Vagina (tissue), 2 donors: Measurements from ENCODE around the gene PPM1N. TPM values are rescaled to one million over a fixed set of nuclear protein-coding genes. Genes with fewer than 3 reads are reported as not detected.

ENCODE experiments used
- DNase-seq, 2 donors: peaks; one replicate each; pipeline ENCODE4 v3.0.0-alpha.2; 2017; ENCODE audit errors: extremely low spot score in 2 of 2
- H3K27ac ChIP-seq: fragments of 200-600 bp; sonication (generic); one replicate; pipeline ENCODE4 v1.5.1; 2019
- H3K27me3 ChIP-seq: fragments of 200-600 bp; sonication (generic); one replicate; pipeline ENCODE4 v1.5.1; 2019
- H3K36me3 ChIP-seq, 2 donors: fragments of 200-600 bp; sonication (generic); one replicate each; pipeline ENCODE4 v1.5.1; 2017 to 2019
- H3K4me1 ChIP-seq: fragments of 200-600 bp; sonication (generic); one replicate; pipeline ENCODE4 v1.5.1; 2019
- H3K4me3 ChIP-seq, 2 donors: fragments of 200-600 bp; sonication (generic); 1 replicate in 1 of 2; 2 replicates in 1 of 2; pipeline ENCODE4 v1.5.1; 2016 to 2019
- H3K9me3 ChIP-seq: fragments of 200-600 bp; sonication (generic); one replicate; pipeline ENCODE4 v1.5.1; 2019
- POLR2A ChIP-seq, 2 donors: fragments of 450-650 bp; IDR thresholded peaks; one replicate each; pipeline ENCODE4 v1.6.1; 2017; ENCODE audit warnings: antibody characterized with exemption in 2 of 2, mild to moderate bottlenecking in 2 of 2, moderate library complexity in 2 of 2
- POLR2AphosphoS5 ChIP-seq, 2 donors: sonication (generic); formaldehyde crosslinking; IDR thresholded peaks; one replicate each; pipeline ENCODE4 v1.9.0; 2017; ENCODE audit warnings: antibody characterized with exemption in 2 of 2, mild to moderate bottlenecking in 2 of 2, low read depth in 1 of 2; ENCODE audit not compliant: insufficient read depth in 1 of 2
- intact Hi-C: fragments of 100-400 bp; cut with DNase I; formaldehyde crosslinking; loops from one replicate; pipeline ENCODE4 v1.15.1; 2023
- total RNA-seq: library from RNA; depleted of rRNA; stranded (reverse); fragments of >200 nt; gene quantifications from one replicate; pipeline ENCODE4 v1.2.3, GENCODE V29; 2016
- TF ChIP-seq, protein P1 (sequence below), 3 experiments: fragments of 450-650 bp in 2 of 3; fragments of 200-600 bp in 1 of 3; sonication (generic) in 1 of 3; IDR thresholded peaks; one replicate each; pipeline ENCODE4 v1.5.1; 2017 to 2019; ENCODE audit warnings: antibody characterized with exemption in 3 of 3, mild to moderate bottlenecking in 2 of 3, moderate library complexity in 2 of 3

PPM1N gene
- total RNA-seq, 1 donor from 2014 or later = 3.9 TPM

DNA sequence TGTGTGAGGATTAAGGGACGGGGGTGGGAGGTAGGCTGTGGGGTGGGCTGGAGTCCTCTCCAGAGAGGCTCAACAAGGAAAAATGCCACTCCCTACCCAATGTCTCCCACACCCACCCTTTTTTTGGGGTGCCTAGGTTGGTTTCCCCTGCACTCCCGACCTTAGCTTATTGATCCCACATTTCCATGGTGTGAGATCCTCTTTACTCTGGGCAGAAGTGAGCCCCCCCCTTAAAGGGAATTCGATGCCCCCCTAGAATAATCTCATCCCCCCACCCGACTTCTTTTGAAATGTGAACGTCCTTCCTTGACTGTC is 24.9 kb upstream of the PPM1N start:
- TF ChIP-seq, protein P1, sequence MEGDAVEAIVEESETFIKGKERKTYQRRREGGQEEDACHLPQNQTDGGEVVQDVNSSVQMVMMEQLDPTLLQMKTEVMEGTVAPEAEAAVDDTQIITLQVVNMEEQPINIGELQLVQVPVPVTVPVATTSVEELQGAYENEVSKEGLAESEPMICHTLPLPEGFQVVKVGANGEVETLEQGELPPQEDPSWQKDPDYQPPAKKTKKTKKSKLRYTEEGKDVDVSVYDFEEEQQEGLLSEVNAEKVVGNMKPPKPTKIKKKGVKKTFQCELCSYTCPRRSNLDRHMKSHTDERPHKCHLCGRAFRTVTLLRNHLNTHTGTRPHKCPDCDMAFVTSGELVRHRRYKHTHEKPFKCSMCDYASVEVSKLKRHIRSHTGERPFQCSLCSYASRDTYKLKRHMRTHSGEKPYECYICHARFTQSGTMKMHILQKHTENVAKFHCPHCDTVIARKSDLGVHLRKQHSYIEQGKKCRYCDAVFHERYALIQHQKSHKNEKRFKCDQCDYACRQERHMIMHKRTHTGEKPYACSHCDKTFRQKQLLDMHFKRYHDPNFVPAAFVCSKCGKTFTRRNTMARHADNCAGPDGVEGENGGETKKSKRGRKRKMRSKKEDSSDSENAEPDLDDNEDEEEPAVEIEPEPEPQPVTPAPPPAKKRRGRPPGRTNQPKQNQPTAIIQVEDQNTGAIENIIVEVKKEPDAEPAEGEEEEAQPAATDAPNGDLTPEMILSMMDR (IDR thresholded peaks at IDR 0.05) = no peak
- TF ChIP-seq POLR2A (IDR thresholded peaks at IDR 0.05) (no peak), POLR2AphosphoS5 (IDR thresholded peaks at IDR 0.05; ENCODE audit: insufficient read depth in 1 of 2, low read depth in 1 of 2) (no peak)

DNA sequence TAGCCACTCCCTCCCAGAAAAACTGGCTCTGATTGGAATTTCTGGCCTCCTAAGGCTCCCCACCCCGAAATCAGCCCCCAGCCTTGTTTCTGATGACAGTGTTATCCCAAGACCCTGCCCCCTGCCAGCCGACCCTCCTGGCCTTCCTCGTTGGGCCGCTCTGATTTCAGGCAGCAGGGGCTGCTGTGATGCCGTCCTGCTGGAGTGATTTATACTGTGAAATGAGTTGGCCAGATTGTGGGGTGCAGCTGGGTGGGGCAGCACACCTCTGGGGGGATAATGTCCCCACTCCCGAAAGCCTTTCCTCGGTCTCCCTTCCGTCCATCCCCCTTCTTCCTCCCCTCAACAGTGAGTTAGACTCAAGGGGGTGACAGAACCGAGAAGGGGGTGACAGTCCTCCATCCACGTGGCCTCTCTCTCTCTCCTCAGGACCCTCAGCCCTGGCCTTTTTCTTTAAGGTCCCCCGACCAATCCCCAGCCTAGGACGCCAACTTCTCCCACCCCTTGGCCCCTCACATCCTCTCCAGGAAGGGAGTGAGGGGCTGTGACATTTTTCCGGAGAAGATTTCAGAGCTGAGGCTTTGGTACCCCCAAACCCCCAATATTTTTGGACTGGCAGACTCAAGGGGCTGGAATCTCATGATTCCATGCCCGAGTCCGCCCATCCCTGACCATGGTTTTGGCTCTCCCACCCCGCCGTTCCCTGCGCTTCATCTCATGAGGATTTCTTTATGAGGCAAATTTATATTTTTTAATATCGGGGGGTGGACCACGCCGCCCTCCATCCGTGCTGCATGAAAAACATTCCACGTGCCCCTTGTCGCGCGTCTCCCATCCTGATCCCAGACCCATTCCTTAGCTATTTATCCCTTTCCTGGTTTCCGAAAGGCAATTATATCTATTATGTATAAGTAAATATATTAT is 24.3 kb upstream of the PPM1N start:
- Histone ChIP-seq H3K9me3 (no peaks in the 10 kb centered on the region), H3K27me3 (no peaks in the 10 kb centered on the region), H3K4me3 (no peak overlapping the region), H3K4me1 (peaks cover 18% of the 10 kb centered on the region), H3K36me3 (no peaks in the 10 kb centered on the region), H3K27ac (no peak overlapping the region)
- intact Hi-C loops = no loop called here
- TF ChIP-seq, protein P1 (IDR thresholded peaks at IDR 0.05) = no peak
- TF ChIP-seq POLR2A (IDR thresholded peaks at IDR 0.05) (no peak), POLR2AphosphoS5 (IDR thresholded peaks at IDR 0.05; ENCODE audit: insufficient read depth in 1 of 2, low read depth in 1 of 2) (no peak)
- no peak for DNase-seq

More for the DNA sequence above, 24.9 kb upstream of the PPM1N start:
- H3K4me1 ChIP-seq = peaks cover 22% of the 10 kb centered on the region
- no peaks in the 10 kb centered on the region for H3K27me3 ChIP-seq
- H3K9me3 ChIP-seq = no peaks in the 10 kb centered on the region
- intact Hi-C loops = no loop called here
- no peak overlapping the region for H3K4me3 ChIP-seq
- H3K36me3 ChIP-seq = no peaks in the 10 kb centered on the region
- no peak overlapping the region for H3K27ac ChIP-seq
- DNase-seq = no peak

DNA sequence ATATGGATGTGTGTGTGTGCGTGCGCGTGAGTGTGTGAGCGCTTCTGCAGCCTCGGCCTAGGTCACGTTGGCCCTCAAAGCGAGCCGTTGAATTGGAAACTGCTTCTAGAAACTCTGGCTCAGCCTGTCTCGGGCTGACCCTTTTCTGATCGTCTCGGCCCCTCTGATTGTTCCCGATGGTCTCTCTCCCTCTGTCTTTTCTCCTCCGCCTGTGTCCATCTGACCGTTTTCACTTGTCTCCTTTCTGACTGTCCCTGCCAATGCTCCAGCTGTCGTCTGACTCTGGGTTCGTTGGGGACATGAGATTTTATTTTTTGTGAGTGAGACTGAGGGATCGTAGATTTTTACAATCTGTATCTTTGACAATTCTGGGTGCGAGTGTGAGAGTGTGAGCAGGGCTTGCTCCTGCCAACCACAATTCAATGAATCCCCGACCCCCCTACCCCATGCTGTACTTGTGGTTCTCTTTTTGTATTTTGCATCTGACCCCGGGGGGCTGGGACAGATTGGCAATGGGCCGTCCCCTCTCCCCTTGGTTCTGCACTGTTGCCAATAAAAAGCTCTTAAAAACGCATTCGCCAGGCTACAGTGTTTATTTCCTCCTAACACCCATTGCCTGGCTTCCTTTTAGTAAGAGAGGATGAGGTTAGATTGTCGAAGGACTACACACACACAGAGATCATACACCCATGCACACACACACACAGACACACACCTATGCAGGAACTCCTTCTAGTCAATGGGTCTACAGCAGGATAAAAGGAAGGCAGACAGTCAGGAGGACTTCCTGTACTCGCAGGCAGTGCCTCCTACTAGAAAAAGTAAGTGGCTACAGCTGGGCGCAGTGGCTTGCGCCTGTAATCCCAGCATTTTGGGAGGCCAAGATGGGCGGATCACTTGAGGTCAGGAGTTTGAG is 23.4 kb upstream of the PPM1N start:
- H3K36me3 ChIP-seq = no peaks in the 10 kb centered on the region
- TF ChIP-seq POLR2AphosphoS5 (IDR thresholded peaks at IDR 0.05; ENCODE audit: insufficient read depth in 1 of 2, low read depth in 1 of 2) (no peak), POLR2A (IDR thresholded peaks at IDR 0.05) (no peak)
- TF ChIP-seq, protein P1 (IDR thresholded peaks at IDR 0.05) = no peak
- peaks cover 16% of the 10 kb centered on the region for H3K4me1 ChIP-seq
- H3K27ac ChIP-seq = no peak overlapping the region
- H3K27me3 ChIP-seq = no peaks in the 10 kb centered on the region
- H3K9me3 ChIP-seq = no peaks in the 10 kb centered on the region
- no peak overlapping the region for H3K4me3 ChIP-seq
- no peak for DNase-seq
- intact Hi-C loops = no loop called here

DNA sequence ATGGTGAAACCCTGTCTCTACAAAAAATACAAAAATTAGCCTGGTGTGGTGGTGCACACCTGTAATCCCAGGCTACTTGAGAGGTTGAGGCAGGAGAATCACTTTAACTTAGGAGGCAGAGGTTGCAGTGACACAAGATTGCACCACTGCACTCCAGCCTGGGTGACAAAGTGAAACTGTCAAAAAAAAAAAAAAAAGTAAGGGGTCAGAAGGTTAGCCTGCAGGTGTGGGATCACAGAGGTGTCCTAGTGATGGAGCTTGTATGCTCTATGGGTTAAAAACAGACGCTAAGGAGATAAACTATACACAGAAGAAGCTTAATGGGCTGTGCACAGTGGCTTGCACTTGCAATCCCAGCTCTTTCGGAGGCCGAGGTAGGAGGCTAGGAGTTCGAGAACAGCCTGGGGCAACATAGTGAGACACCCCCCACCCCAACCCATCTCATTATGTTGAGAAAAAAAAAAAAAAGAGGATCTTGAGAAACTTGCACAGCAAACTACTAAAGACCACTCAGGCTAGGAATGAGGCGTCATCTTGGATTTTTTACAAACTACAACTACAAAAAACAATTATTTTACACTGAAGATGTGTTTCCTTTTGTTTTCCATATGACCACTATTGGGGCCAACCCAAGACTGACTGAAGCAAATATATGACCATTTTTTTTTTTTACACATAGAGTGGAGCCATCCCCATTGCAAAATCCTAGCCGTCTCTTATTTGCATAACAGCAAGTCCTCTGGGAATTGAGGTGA is 22.5 kb upstream of the PPM1N start:
- Histone ChIP-seq H3K27ac (no peak overlapping the region), H3K4me3 (no peak overlapping the region), H3K27me3 (no peaks in the 10 kb centered on the region), H3K4me1 (peaks cover 8% of the 10 kb centered on the region), H3K36me3 (no peaks in the 10 kb centered on the region), H3K9me3 (no peaks in the 10 kb centered on the region)
- no peak for TF ChIP-seq POLR2A (IDR thresholded peaks at IDR 0.05)
- no peak for TF ChIP-seq POLR2AphosphoS5 (IDR thresholded peaks at IDR 0.05; ENCODE audit: insufficient read depth in 1 of 2, low read depth in 1 of 2)
- TF ChIP-seq, protein P1 (IDR thresholded peaks at IDR 0.05) = no peak
- intact Hi-C loops = no loop called here
- no peak for DNase-seq
